Inflammatory macrophage treated with lipopolysaccharide for 4 hours (primary cell): ENCODE data around the gene LIMK2.
A peak's percentile ranks its signal among the peaks of the same experiment; 100 is the strongest.
"Not testable (repeated sequence)": the region's sequence is repeated elsewhere in the genome, so short reads cannot be mapped to it uniquely, and the experiment has no call there.

Source experiments
- DNase-seq: peaks from one replicate; pipeline ENCODE4 v3.0.0-alpha.2; 2020

LIMK2 gene

DNA sequence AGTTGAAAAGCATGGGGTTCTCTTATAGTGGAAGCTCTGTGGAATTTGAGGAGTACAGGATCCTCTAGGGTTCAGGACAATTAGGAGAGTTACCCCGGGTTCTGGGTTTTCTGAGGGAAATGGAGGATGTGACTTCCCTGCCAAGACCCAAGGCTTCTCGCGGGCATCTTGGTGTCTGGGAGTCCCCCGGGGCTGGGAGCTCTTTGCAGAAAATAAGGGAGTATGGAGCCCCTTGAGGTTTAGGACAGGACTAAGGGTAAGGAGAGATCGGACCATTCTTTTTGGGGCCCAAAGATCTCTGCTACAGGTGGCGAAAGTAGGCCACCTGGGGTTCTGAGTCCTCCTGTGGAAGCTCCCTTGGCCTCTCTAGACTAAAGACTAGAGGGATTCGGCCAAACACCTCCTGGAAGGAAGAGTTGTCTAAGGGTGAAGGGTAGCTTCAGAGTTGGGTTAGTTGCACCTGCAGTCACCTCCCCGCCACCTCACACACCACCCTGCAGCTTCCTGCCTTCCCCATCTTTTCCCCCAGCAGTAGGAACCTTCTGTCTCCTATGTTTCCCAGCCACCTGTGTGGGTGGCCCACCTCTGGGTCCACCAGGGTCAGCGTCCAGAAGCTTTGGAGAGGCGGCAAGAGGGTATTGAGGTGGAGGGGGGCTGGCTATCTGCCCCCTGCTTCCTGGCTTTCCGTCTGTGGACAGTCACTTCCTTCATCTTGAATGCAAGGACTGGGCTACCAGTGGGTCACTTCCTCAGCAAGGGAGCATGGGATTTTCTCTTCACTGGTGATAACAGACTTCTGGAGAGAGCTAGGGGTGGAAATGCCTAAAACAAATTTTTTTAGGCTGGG lies 908 bp downstream of the LIMK2 start:
- DNase-seq: peak; percentile 67

DNA sequence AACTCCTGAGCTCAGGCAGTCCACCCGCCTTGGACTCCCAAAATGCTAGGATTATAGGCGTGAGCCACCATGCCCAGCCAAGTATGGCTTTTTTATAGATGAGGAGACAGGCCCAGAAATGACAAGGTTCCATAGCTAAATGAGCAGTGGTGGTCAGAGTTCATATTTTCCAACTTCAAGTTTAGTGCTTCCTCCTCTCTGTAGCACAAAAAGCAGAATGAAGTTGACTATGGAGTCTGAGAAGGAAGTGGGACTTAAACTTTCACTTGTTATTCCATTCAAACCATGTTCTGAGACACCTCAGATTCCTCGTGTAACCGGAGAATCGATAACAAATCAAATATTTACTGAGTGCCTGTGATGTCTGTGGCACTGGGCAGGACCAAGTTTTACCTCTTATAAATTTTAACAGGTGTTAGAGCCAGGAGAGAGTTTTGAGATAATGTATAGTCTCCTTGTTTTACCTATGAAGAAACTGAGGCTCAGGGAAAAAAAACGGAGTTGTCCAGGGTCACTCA lies 3.0 kb downstream of the LIMK2 start:
- DNase-seq: no peak

DNA sequence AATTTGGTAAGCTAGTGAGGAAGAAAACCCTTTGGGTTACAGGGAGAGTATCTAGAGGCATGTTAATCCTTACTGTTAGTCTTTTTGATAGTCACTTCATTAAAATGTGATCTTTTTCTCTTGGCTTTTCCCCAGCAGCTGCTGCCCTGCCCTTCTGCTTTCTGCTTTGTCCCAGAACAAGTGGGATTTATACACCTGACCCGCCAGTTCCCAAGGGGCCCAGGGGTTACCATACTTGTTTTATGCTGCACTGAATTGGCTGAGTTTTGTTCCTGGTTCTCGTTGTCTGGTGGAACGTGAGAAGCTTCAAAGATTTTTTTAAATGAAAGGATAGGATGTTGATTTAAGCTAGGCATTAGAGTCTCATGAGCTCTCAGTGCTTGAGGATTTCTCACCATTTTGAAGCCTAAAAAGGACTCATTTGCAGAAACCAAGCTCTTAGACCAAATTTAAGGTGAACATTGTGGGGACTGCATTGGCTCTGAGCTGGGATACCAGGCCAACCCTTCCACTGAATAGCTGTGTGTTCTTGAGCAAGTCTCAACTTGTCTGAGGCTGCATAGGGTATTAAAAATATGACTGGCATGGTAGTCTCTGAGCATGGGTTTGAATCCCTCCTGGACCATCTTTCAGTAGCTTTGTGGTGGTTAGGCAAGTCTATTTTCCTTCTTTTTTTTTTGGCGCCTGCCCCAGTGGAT lies 6.6 kb downstream of the LIMK2 start:
- no peak for DNase-seq

DNA sequence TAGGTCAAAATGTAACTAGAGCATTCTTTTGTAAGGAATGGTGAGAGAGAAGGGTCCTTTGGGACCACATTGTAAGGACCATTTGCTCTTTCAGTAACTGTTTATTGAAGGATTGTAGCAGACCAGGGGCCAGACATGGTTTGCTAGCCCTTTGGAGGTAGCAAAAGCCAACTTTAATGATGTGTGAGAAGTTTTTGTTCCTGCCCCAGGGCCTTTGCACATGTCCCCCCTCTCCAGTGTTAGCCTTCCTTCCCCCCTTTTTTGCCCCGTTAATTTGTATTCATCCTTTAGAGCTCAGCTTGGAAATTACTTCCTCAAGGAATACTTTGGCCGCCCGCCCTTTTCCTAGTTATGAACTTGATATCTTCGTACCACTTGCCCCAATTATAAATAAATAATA lies 9.0 kb downstream of the LIMK2 start:
- DNase-seq: no peak

DNA sequence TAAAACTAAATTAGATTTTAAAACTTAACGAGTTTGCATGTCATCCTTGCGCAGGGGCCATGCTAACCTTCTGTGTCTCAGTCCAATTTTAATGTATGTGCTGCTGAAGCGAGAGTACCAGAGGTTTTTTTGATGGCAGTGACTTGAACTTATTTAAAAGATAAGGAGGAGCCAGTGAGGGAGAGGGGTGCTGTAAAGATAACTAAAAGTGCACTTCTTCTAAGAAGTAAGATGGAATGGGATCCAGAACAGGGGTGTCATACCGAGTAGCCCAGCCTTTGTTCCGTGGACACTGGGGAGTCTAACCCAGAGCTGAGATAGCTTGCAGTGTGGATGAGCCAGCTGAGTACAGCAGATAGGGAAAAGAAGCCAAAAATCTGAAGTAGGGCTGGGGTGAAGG lies 10.6 kb downstream of the LIMK2 start:
- DNase-seq: no peak

DNA sequence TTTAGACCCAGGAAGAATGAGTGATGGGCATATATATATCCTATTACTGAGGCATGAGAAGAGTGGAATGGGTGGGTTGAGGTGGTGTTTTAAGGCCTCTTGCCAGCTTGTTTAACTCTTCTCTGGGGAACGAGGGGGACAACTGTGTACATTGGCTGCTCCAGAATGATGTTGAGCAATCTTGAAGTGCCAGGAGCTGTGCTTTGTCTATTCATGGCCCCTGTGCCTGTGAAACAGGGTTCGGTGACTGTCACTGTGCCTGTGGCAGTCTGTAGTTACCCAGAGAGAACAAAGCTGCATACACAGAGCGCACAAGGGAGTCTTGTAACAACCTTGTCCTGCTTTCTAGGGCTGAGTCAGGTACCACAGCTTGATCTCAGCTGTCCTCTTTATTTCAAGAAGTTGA lies 11.7 kb downstream of the LIMK2 start:
- no peak for DNase-seq

DNA sequence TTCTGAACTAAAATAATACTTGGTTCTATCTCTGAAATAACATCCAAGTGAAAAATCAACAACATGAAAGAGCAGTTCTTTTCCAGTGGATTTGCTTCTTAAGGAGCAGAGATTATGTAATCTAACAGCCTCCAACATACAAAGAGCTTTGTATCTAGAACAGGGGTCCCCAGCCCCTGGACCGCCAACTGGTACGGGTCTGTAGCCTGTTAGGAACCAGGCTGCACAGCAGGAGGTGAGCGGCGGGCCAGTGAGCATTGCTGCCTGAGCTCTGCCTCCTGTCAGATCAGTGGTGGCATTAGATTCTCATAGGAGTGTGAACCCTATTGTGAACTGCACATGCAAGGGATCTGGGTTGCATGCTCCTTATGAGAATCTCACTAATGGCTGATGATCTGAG lies 12.6 kb downstream of the LIMK2 start:
- DNase-seq: not testable (repeated sequence)

DNA sequence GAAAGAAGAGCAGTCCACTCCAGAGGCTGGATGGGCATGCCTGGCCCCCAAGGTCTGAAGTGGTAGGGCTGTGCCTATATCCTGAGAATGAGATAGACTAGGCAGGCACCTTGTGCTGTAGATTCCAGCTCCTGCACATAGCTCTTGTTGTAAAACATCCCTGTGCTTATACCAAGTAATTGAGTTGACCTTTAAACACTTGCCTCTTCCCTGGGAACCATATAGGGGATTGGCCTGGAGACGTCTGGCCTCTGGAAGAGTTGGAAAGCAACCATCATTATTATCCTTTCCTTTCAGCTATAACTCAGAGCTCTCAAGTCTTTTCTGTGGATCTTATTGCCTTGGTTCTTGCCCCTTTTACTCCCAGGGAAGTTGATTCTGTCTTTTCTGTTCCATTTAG lies 15.1 kb downstream of the LIMK2 start:
- no peak for DNase-seq

DNA sequence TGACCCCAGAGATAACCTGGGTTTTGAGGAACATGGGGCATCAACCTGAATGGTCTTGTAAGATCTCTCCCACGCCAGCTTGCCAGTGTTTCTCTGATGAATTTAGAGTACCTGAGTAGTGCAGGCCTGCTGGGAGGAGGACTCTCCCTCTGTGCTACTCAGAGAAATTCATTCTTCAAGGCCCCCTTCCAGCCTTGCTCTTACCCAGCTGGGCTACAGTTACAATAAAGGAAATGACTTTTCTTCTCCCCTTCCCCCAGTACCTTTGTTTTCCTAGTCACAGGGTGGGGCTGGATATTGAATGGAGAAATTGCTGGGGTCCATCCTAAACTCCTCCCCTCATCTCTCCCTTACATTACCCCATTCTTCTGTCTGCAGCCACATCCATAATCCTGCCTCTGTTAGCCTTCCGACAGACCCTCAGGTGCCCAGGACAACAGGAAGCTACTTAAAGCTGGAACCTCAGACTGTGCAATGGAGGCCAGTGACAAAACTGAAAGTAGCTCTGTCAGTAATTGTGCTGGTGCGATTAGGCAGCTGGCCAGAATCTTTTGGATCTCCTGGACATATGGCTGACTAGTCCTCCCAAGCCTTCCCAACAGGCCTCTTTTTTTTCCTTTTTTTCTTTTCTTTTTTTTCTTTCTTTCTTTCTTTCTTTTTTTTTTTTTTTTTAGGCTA lies 17.4 kb downstream of the LIMK2 start:
- DNase-seq: peak; percentile 77

DNA sequence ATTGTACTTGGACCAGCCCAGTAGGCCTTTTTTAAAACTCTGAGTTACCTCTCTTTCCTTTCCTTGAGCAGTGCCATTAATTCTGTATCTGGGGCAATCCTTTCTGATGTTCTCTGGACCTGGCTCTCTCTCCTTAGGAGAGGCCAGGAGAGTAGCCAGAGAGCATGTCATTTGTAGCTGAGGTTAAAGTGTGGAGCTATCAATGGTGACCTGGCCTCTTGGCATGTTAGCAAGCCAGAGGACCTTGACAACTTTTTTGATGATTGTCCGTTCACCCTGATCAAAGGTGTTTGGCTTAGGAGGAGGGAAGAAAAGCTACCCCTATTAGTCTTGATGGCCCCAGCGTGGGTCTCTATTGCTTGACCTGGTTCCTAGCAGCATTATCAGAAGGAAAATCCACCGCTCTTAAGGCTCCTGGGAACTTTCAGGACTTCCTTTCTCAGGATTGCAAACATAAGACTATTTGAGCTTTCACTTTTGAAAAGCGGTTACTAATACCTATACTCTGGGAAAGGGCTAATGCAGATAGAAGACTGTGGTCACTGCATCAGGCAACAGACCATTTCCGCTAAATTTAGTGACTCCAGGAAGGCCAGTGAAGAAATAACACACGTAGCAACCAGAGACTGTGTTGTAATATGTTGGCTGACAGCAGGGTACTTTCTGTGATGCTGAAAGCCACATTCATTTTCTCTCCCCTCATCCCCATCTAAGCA lies 18.2 kb downstream of the LIMK2 start:
- DNase-seq: peak; percentile 99

DNA sequence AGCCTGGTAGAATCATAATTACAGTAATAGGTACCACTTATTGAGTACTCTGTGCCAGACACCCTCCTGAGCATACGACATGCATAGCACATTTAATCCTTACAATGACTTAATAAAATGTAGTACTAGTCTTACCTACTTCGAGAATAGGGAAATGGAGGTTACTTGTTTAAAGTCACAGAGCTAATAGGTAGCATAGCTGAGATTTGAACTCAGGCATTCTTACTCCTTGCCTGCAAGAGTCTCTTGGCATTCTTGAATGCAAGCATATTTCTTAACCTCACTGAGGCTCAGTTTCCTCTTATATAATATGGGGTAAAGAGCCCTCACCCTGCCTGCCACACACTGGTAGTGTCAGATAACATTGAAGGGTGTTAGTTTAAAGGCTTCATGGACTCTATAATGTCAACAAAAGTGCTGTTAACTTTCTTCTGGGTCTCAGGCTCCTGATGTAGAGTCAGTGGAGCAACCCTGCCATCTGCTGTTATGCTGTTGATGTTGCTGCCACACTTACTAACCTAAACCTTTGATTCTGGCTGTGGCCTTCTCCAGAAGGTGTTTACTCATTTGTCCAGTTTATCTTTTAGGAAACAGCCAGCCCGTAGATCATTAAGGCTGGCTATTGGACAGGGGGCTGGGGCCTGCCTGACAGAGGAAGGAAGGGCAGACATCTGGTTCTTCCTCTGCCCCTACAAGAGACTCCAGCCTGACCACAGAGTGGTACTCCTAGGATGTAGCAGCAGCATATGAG lies 18.9 kb downstream of the LIMK2 start:
- peak; percentile 67 for DNase-seq

DNA sequence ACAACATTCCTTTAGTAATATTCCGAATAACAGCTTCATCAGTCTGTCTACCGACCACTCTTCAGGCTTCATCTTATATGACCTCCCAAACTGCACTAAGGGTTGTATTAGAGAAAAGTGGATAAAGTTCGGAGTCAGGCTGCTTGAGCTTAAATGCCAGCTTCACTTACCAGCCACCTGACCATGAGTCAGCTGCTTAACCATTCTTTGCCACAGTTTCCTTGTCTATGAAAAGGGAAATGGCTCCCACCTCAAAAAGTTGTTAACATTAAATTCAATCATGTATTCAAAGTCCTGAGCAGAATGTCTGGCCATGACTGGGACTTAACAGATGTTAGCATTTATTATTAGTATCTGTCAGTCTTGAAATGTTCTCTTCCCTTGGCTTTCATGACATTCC lies 20.9 kb downstream of the LIMK2 start:
- peak; percentile 84 for DNase-seq

DNA sequence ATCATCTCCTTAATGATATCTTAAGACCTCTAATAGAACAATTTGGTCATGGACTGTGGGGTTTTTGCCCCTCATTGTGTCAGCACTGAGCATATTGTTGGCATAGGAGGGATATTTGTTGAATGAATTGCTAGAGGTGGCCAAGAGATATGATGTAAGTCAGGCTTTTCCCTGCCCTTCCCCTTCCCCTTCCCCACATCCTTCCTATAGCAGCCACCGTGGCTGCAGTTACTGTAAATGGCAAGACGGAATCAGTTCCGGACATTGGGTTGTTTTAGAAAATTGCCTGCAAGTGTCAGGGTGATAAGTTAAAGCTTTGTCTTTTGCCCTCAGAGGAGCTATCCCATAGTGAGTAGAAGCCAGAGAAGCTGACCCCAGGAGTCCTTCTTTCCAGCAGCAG lies 23.0 kb downstream of the LIMK2 start:
- DNase-seq: peak; percentile 93

DNA sequence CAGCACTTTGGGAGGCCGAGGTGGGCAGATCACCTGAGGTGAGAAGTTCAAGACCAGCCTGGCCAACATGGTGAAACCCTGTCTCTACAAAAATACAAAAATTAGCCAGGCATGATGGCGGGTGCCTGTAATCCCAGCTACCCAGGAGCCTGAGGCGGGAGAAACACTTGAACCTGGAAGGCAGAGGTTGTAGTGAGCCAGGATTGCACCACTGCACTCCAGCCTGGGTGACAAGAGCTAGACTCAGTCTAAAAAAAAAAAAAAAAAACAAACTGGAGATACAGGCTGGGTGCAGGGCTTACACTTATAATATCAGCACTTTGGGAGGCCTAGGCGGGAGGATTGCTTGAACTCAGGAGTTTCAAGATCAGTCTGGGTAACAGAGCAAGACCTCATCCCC lies 23.9 kb downstream of the LIMK2 start:
- DNase-seq: not testable (repeated sequence)

DNA sequence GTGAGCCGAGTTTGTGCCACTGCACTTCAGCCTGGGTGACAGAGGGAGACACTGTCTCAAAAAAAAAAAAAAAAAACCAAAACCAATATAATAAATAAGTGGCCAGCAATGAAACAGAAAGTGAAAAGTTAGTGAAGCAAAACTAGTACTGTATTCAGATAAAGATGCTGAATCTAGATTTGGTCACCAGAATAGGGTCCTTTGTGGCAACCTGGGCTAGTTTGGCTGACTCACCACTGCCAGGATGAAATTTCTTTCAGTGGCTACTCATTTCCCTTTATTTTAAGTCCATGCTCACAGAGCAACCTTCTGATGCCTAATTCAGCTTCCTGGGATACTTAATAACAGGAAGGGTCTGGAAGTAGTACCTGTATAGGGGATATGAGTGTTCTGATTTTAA lies 26.0 kb downstream of the LIMK2 start:
- peak; percentile 81 for DNase-seq

DNA sequence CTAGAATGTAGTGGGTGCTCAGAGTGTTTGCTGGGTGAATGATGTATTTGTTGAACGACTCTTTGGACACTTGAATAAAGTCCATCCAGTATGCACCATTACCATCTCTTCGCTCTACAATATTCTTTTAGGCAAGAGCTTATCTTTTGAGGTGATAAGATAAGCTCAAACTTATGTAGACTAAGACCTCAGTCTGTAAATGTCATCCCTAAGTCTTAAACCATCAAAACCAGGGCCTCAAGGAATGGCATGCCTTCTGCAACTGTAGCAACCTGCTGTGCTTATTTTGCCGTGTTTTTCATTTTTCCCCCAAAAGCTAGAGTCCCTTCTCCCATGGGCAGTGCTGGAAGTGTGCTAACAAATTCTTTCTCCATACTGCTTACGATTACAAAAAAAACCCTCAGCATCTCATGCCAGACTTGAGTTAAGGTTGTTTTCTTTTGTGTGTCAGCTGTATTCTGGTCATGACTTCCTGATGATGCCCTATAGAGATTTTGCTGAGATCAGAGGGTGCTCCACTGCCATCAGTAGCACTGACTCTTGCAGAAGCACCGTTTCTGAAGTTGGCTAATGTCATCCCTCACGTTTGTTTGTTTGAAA lies 27.8 kb downstream of the LIMK2 start:
- DNase-seq: no peak

DNA sequence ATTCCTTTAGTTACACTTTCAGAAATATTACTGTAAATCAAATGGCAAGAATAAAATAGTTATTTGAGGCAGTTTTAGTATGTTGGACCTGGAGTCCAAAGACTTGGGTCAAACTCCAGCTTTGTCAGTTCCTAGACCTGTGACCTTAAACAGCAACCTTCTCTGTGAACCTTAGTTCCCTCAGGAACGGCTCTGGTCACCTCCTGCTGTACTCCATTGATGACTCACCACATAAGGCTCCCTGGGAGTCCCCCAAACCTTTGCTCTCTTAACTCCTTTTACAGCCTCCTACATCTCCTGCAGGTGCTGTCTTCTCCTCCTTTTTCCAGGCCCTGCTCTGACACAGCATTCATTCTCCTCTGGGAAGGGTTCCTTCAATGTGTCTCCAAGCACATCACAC lies 29.1 kb downstream of the LIMK2 start:
- DNase-seq: no peak

DNA sequence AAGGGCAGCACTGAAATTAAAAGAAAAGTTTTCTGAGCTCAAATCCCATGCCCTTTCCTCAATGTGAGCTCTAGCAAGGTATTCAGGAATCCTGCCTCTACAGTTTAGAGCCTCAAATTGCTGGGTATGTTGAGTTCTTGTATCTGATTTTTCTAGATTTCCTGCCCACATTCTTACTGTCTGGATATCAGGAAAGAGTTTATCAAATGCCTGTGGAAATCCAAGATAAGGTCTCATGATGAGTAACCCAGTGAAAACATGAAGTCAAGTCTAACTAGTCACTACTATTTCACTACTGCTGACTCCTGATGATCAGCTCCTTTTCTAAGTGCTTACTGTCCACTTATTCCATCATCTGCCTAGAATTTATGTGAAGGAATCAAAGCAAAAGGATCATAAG lies 29.8 kb downstream of the LIMK2 start:
- DNase-seq: no peak

DNA sequence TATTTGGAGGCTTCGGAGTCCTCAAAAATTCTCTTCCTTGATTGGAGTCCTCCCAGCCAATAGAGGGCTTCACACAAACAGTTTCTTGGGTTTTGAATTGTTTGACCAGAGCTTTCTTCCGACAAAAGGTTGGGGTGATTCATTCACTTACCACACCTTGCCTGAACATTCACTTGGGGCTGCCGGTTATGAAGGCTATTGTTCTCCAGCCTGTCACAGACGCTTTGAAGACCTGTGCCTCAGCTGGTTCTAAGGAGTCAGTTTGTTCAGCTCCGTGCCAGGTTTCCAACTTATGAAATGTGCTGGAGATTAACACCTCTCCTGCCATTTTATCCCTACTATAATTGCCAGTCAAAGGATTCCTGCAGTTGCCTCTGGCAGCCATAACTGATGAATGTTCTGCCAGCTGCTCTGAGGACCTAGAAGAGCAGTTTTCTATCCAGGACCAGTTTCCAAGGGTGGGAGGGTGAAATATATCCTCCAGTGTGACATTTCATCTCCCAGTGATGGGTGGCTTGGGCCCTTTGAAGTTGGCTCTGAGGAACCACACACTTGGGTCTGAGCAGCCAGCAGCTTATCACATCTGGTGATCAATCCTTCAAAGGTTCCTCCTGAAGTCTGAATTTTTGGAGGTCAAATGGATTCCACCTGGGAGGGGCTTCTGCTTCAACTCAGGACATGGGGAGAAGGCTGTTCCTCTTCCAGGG lies 31.4 kb downstream of the LIMK2 start:
- no peak for DNase-seq

DNA sequence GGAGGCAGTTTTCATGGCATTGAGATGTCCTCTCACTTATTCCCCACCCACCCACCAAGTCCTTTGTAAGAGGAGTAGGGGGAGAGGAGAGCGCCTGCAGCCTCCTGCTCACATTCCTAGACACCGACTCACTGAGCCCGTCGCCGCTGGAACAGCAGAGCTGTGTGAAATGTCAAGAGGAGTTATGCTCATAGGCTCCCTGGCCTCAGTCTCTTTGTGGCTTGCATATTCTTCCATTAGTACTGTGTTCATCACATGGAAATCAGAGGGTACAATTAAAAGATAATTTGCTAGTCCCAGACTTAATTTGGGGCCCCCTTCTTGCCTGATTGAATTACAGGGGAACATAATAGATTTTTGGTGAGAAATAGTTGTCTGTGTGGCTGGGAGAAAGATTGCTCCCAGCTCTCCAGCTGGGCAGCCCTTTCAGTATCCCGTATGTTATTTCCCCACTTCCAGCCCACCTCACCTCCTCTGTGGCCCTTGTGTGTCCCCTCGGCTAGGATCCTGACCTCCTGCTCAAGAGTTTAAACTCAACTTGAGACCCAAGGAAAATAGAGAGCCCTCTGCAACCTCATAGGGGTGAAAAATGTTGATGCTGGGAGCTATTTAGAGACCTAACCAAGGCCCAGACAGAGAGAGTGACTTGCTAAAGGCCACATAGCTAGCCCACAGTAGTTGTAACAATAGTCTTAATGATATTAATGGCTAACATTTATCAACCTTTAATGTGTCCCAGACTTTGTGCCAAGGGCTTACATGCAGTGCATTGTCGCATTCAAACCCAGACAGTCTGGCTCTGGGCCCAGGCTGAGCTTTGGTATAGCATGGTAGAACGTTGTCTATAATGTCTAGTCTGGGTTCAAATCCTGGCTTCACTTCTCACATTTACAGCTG lies 32.2 kb downstream of the LIMK2 start:
- no peak for DNase-seq
